GM15510 (cell line): ENCODE data around the gene ALDH1A3.

Experiments used
- POLR2A ChIP-seq: IDR thresholded peaks from 3 replicates; pipeline ENCODE4 v1.6.1; 2011; ENCODE audit warnings: borderline replicate concordance; ENCODE audit not compliant: insufficient read length; ENCODE audit errors: extremely low read depth

ALDH1A3 gene

DNA sequence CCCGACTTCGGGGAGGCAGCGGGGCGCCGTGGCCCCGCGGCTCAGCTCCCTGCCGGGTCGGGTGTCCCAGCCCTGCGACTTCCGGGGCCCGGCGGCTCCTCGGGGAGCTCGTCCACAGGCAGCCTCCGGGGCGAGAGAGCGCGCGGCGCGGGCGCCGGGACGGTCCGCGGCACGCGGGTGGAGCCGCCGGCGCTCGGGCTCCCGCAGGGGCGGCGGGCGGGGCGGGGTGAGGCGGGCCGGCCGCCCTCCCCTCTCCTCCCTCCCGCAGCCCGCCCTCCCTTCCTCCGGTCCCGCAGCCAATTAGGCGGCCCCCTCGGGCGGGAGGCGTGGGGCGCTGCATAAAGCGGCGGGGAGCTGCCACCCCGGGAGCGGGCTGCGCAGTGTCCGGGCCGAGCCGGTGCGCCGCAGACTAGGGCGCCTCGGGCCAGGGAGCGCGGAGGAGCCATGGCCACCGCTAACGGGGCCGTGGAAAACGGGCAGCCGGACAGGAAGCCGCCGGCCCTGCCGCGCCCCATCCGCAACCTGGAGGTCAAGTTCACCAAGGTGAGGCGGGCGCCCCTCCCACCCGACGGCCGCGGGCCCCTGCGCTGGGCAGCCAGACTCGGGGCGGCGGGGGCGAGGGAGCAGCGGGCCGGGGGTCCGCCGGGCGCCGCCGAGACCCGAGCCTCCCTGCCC lies at the start of gene ALDH1A3:
TSS of gene ALDH1A3 (plus strand) at position 368 of the 675 bp plus-strand sequence. CDS start at position 445, 77 bp downstream.
- TF ChIP-seq POLR2A = no peak

DNA sequence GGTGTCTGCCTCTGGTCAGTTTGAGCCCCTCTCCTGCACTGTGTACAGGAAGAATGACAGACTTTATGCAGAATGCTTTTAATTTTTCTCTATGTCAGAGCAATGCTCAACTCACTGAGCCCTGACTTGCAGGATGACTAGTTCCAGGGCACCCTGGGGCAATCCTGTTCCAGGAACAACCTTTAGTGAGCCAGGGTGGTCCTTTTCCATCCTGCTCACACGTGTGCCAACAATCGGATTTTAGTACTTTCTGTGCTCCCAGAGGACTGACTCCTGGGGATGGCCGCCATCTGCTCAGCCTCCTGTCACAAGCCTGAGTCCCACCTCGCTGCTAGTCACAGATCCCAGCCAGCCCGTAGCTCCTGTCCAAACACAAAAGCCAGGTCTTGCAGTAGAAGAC lies 48.2 kb upstream of the ALDH1A3 start:
- no peak for TF ChIP-seq POLR2A

DNA sequence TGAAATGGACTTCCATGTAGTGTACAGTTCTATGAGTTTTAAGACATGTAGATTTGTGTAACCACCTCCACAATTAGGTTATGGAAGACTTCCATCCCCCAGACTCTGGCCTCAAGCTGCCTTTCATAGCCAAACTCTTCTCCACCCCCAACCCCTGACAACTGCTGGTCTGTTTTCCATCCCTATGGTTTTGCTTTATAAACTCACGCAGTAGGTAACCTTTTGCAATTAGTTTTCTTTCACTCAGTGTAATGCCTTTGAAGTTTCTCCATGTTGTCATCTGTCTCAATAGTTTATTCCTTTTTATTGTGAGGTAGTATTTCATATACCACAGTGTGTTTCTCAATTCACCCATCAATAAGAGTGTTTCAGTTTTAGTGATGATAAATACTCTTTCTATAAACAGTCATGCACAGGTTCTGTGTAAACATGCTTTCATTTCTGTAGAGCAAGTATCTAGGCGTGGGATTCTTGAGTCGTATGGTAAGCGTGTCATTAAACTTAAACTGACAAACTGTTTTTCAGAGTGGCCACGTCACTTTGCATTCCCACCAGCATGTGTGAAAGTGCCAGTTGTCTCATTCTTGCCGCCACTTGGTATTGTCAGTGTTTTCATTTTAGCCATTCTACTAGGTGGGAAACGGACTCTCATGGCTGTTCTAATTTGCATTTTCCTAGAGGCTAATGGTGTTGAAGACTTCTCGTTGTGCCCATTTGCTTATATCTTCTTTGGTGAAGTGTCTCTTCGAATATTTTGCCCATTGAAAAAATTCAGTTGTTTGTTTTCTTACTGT lies 47.3 kb upstream of the ALDH1A3 start:
- TF ChIP-seq POLR2A = no peak

DNA sequence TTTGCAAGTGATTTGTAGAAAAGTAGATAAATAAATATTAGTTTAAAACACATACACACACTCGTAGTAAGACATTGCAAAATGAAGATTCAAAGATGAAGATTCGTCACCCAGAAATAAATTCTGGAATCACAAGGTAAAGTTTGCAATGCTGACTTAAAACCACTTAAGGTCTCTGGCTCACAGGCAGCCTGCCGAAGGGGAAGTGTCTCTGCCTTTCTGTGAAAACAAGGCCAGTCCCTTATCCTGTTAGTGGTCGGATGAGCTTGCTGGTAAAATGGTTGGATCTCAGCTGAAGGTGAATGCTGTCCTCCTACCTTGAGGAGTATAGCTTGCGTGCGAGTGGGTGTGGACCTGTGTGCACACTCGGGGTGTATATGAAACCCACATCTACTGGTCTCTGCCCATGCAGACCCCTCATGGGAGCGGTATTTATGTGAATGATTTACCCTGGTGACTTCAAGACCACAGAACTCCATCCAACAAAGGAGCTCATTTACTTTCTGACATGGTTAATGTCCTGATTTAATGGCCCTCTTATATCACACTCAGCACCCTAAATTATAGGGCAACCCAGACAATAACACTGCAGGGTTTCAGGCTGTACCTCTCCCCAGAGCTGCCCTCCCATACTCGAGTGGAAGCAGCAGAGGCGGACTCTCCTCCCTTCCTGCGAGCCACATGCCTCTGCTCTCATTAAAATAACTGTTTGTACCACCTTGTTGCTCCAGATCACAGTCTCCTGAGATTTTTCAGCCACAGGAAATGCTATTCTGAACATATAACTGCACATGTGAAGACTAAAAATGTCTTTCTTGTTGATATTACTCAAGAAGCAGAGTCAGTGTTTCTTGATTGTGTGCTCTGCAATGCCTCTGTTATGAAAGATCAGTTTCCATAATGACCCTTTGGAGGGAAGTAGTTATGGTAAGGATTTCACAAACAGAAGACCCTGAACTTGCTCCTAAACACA lies 45.9 kb upstream of the ALDH1A3 start:
- no peak for TF ChIP-seq POLR2A

DNA sequence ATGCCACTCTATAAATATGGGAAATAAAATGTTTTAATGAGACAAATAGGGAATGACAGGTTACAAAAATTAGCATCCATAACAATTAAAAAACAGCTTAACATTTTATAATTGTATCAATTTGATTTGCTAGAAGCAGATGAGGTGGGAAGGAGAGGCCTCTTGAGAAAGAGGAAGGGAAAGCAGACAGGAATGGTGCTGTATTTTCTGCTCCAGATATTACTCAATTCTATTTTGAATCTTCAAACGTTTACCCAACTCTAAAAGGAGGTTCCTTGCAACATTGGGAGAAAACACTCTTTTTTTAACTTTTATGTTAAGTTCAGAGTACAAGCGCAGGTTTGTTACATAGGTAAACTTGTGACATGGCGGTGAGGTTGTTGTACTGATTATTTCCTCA lies 44.9 kb upstream of the ALDH1A3 start:
- no peak for TF ChIP-seq POLR2A

DNA sequence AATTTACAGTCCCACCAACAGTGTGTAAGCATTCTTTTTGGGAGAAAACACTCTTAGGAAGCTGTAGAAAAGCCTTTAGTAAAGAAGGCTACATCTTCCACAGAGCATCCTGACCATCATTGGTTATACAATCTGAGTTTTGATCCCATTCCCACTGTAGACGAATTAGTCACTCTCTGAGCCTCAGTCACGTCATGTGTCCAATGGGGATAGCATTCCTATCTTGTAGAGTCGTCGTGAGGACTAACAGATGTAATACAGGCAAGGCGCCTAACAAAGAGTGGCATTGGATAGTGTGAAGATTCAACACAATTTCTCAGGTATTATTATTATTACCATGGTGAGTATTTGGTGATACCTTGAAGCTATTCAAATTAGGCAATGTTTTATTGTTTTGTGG lies 44.0 kb upstream of the ALDH1A3 start:
- TF ChIP-seq POLR2A = no peak

- TF ChIP-seq POLR2A = no peak
Measured at GRCh38 chr15:100836501-100836900, 43.1 kb upstream of the ALDH1A3 start.

GRCh38 chr15:100841426-100841825 lies 38.2 kb upstream of the ALDH1A3 start:
- TF ChIP-seq POLR2A = no peak

GRCh38 chr15:100842756-100843730 lies 36.6 kb upstream of the ALDH1A3 start:
- no peak for TF ChIP-seq POLR2A

GRCh38 chr15:100844167-100844566 lies 35.5 kb upstream of the ALDH1A3 start:
- no peak for TF ChIP-seq POLR2A

DNA sequence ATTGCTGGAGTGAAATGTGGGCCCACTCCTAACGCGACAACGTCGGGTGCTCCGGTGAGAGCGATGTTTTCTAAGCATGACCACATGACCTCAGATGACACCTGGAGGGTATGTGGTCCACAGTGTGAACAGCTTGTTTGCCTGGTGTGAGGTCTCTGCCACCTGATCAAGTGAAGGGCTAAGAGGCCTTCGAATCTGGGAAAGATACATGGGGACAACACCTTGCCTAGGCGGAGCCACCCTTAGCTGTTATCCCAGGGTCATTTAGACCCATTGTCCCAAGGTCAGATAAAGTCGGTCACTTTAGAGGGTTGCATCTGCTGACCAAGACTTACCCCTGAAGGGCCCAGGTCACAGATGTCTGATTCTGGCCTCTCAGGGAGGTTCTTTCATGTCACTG lies 34.9 kb upstream of the ALDH1A3 start:
- TF ChIP-seq POLR2A = no peak

DNA sequence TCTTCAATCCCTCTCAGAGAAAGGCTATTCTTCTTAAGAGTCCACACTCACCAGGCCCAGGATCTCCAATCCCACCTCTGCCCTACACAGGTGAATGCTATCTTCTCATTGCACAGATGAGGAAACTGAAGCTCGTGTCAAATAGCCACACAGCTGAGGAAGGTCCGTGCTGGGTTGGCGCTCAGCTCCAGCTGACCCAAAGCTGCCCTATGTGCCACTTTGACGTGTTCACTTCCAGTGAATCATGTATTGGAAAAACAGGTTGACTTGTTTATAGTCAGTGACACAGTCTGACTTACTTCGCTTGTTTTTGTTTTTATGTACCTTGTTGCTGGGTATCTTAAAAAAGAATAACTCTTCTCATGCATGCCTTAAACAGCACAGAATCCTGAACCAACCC lies 32.4 kb upstream of the ALDH1A3 start:
- TF ChIP-seq POLR2A = no peak

DNA sequence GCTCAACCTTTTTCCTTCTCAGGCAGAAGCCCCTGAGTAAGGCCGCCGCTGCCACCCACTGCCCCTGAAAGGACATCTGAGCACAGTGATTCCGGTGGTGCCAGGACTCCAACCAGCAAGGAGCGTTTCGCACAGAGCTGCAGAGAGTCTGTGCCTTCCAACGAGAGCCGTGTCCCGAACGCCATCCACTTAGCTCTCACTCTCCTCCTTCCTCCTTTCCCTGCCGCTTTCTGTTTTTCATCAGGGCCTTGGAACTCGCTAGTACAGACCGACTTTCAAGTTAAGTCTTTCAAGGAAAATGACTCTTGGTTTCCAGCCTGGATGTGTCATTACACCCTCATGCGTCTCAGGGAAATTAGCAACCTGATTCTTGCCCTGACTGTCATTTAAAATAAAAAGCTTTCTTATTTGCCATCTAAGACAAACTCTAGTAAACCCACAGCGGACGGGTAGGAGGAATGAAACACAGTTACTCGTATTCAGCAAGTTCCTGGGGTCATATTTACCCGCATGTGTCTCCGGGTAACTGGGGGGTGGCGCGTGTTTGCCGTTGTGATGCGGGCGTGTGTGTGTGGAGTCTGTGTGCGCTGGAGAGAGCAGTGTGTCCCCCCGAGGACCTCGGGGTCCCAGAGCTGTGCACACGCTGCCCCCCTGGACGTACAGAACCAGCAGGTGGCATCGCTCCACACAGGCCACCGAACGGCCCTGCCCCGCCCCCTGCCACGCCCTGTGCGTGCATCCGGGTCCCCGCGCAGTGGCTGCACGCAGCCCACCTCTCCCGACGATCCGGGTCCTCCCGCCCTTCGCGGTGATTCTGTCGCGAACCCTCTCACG lies 30.4 kb upstream of the ALDH1A3 start:
- no peak for TF ChIP-seq POLR2A
